GM21737 (cell line): ENCODE measurements around the gene KIRREL3.

Source experiments
- ATAC-seq: cut with Tn5 transposase; IDR thresholded peaks from one replicate; pipeline ENCODE4 v1.9.1; 2021; ENCODE audit warnings: mild to moderate bottlenecking, moderate library complexity; ENCODE audit not compliant: unreplicated experiment

KIRREL3 gene

GRCh38 chr11:126837581-126837980 is 163.0 kb downstream of the KIRREL3 start:
- ATAC-seq: no peak

GRCh38 chr11:126834573-126834972 is 166.0 kb downstream of the KIRREL3 start:
- ATAC-seq: no peak

DNA sequence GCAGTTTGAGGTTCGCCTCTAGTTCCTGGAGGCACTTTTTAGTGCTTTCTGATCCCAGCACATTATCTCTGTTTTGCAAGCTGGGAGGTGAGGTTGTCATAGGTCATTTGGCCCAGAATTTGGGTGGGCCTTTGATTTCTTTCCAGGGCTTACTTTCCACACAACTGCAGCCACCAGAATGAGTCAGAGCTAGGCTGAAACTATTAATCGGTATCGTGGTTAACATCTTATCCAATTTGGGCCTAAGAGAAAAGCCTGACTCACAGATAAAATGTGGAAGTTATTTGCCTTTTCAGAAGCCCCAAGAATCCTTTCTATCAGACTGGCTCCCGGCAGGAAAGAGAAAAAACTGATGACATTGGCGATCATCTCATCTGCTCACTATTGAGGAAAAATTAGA is 166.4 kb downstream of the KIRREL3 start:
- ATAC-seq: no peak

- no peak for ATAC-seq
These were observed 167.5 kb downstream of the KIRREL3 start for GRCh38 chr11:126833065-126833464.

GRCh38 chr11:126832387-126832786 is 168.2 kb downstream of the KIRREL3 start:
- no peak for ATAC-seq

DNA sequence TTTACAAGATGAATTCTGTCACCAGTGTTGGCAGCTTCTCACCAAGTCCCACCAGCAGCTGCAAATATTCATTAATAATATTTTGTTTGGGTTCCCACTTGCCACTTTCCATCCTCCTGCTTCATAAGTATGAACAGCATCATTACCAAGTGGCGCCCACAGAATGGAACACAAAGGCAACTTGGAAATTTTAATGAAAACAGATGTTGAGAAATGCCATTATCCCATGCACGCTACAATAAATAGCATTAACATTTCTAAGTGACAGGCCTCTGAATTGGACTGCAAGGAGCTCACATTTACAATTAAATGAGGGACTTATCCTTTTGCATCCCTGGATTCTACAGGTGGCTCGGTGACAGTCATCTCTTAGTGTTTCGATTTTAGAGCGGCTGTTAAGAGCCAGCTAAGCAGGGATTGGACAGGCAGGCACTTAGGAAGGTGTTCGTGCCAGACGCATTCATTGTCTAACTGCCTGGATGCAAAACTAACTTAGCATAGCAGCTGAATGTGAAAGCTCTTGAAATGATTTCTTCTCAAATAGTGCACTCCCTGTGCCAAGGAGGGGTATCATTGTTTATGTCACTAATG is 170.3 kb downstream of the KIRREL3 start:
- ATAC-seq: no peak

DNA sequence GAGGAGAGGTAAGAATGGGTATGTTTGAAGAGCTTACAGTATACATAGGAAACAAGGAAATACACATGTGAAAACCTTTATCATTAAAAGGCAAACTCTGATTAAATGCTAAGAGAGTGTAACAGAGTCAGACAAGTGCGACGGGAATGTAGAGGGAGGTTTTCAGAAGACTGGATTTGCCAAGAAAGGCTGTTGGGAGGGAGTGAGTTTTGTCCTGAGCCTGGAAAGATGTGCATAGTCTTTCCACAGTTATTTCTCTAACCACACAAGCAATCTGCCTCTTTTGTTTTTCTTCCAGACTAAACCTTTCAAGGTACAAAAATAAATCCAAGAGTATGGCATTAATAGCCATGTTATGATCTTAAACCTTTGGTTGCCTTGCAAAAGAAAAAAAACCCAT is 170.9 kb downstream of the KIRREL3 start:
- ATAC-seq: no peak

DNA sequence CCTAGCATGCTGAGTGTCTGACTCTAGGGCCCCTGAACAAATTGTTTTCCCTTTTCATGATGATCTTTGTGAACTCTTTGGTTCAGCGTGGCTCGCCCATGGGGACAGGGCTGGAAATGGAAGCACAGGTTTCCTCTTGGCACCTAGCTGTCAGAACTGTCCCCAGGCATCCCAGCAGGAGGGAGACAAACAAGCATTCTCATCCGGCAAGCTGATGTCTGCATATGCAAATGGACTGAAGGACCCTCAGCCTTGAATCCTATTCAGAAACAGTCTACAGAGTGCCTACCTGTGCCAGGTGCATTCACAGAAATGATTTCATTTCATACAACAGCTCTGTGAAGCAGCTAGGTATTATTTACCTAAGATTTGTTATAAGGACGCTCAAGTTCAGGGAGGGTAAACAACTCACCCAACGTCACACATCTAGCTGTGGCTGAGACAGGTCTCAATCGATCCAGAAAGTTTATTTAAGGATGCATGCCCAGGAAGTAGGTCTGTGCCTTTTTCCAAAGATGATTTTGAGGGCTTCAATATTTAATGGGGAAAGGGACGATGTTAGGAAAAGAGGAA is 176.4 kb downstream of the KIRREL3 start:
- no peak for ATAC-seq

- ATAC-seq: no peak
These were observed 177.3 kb downstream of the KIRREL3 start for GRCh38 chr11:126823274-126823673.

GRCh38 chr11:126821827-126822226 is 178.7 kb downstream of the KIRREL3 start:
- ATAC-seq: no peak

- no peak for ATAC-seq
These were observed 181.4 kb downstream of the KIRREL3 start for GRCh38 chr11:126819194-126819593.

DNA sequence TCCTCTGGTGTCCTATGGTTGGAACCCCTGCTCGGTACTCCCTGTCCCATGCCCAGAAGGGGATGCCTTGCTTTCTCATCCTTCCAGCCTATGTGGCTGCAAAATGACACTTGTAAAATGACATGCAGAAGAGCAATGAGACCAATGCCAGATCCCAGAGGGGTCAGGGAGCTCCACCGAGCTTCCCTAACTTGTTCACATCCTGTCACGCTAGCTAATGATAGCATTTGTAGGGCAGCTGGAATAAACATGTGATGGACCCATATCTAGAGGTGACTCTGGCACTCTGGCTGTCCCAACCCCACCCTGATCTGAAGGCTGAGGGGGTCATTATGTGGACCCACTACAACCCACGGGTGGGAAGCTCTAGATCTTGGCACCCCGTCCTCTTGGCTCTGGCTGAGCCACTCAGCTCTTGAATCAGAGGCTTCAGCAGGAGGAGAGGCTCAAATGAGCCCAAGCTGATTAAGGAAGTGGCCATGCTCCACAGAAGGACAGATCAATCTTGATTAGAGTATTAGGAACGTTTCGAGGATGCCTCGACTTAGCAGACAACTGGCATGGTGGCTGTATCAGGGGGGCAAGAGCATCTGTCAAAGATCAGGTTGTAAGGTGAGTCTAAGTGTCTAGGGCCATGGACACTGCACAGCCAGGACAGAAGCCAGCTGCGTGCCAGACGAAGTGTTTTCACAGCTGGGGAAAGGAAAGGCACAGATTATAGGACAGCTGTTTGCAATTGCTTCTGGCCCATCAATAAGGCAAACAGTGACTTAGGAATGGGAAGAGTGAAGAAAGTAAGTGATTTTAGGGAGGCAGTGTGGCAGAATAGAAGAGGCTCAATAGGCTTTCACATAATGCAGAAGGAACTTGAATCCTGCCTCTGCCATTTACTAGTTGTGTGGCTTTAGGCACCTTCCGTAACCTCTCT is 182.8 kb downstream of the KIRREL3 start:
- ATAC-seq: no peak

DNA sequence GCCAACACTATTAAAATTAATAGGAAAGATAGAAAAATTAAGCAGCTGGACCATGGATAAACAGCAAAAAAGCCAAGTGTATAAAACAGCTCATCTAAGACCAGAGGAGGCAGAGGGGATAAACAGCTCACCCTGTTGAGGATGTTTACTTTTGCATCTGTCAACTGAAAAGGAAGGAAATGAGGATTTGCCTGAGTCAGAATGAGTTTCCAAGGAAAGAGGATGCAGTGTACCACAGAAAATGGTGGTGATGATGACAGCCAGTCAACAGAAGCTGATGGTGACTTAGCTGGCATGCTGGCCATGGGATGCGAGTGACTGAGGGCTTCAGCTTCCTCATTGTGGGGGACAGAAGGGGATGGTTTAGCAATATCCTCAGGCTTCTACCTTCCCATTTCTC is 183.5 kb downstream of the KIRREL3 start:
- no peak for ATAC-seq

- ATAC-seq: no peak
These were observed 183.9 kb downstream of the KIRREL3 start for GRCh38 chr11:126816645-126817044.

- no peak for ATAC-seq
These were observed 185.5 kb downstream of the KIRREL3 start for GRCh38 chr11:126815111-126815510.

DNA sequence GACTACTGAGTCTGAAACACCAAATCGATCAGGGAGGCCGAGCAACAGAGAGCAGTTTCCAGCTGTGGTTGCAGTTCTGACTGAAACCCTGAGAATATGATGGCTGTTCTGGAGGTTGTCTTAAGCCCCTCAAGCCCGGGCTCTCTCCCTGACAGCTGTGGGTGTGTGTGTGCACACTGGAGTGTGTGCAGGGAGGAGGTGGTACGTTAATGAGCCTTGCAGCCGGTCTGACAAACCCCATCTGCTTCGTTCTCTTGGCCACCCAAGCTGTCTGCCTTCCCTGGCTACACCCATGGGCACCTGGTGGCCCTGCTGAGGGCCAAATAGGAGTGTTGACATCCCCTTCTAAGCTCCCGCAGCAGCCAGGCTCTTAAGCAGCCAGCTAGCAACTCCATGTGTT is 189.8 kb downstream of the KIRREL3 start:
- ATAC-seq: no peak

DNA sequence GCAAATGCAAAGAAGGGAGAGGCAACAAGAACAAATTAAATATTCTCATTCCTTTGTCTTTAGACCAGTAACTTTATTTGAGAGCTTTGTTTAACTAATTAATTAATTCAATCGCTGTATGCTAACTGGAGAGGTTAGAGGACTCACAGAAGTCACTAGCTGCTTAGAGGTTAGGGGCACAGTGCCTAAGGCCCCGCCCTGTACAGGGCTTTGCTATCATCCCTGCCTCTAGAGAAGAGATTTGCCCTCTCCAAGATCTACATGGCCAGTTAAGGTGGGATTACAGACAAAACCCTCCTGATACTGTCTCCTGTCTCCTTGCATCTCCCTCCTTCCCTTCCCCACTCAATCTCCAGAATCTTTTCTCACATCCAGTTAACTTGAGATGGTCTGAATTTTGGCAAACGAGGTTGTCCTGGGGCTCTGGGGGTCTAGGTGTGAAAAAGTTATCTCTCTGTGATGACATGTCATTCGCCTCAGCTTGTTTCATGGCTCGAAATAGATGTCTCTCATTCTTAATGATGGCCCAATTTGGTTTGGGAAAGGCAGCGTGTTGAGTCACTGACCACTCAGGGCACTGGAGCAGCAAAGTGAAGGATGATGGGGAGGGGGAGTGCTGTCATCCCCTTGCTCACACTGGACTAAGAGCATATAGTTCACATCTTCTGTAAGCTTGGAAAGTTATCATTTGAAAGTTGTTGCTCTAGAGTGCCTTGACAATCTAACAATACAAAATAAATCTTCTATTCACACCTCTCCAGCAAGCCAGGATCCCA is 190.9 kb downstream of the KIRREL3 start:
- no peak for ATAC-seq

DNA sequence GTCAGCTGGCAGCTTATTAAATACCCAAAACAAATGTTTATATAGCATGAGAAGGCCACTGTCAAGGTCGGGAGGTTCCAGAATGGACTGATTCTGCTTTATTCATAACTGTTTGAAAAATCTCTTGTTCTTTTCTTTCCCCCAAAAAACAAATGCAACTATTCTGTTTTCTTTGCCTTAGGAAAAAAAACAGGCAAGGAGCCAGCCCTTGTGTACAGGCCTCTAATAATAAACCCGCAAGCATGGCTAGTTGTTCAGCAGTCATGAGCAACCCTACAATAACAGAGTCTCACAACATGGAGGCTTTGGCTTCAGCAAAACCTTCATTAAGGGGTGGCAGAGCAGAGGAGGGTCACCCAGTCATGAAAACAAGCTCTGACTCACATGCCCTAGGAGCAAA is 191.7 kb downstream of the KIRREL3 start:
- no peak for ATAC-seq

DNA sequence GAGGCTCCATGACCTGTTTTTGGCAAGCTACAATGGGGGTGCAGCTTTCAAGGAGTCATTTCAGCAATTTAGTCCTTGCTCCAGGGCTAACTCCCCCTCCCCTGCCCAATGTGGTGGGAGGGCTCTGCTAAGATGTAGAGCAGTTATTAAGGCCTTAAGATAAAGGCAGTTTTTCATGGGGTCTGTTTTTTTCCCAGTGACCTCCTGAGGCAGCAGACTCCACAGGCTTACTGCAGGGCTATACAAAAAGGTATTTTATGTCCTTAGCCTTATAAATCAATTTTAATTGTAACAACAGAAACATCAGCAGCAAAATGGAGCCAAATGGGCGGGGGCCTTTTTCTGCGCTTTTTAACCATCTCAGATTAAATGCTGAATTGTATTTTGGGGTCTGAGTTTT is 192.3 kb downstream of the KIRREL3 start:
- no peak for ATAC-seq

DNA sequence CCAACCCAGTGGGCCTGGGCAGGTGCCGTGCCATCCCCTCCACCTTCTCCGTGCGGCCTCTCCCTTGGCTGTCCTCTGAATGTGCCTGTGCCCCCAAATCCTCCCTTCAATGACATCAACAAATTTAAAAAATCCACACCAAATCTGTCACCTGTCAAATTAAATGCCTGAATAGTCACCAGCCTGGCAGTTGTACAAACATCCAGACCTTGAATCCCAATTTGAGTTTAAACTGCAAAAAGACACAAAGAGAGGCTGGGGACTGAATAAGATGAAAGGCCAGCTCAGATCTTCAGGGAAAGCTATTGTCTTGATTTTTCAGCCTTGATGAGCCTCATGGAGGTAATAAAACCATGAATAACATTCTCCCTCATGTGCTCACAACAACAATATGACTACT is 194.7 kb downstream of the KIRREL3 start:
- ATAC-seq: no peak

DNA sequence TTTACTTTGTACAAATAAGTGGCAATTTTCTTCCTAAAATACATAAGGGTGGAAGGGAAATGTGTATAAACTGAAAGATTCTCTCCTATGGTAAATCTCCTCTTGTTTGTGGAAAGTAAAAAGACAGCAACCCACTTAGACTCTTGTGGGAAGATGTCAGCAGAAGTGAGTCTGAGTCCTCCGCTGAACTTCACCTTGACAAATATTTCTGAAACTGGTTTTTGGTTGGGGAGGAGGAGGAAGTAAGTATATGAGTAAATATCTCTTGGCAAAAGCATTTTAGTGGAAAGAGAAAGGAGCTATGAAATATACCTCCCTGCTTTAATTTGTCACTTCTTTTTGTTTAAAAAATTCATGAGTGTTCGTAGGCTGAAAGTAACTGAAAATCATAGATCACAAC is 196.2 kb downstream of the KIRREL3 start:
- no peak for ATAC-seq
